HG03575 (cell line): ENCODE measurements around the gene STK11.

Experiments
- ATAC-seq: cut with Tn5 transposase; IDR thresholded peaks from one replicate; pipeline ENCODE4 v1.9.1; 2021; ENCODE audit not compliant: unreplicated experiment, insufficient number of reproducible peaks, low FRiP score; ENCODE audit errors: extremely low read depth

STK11 gene

DNA sequence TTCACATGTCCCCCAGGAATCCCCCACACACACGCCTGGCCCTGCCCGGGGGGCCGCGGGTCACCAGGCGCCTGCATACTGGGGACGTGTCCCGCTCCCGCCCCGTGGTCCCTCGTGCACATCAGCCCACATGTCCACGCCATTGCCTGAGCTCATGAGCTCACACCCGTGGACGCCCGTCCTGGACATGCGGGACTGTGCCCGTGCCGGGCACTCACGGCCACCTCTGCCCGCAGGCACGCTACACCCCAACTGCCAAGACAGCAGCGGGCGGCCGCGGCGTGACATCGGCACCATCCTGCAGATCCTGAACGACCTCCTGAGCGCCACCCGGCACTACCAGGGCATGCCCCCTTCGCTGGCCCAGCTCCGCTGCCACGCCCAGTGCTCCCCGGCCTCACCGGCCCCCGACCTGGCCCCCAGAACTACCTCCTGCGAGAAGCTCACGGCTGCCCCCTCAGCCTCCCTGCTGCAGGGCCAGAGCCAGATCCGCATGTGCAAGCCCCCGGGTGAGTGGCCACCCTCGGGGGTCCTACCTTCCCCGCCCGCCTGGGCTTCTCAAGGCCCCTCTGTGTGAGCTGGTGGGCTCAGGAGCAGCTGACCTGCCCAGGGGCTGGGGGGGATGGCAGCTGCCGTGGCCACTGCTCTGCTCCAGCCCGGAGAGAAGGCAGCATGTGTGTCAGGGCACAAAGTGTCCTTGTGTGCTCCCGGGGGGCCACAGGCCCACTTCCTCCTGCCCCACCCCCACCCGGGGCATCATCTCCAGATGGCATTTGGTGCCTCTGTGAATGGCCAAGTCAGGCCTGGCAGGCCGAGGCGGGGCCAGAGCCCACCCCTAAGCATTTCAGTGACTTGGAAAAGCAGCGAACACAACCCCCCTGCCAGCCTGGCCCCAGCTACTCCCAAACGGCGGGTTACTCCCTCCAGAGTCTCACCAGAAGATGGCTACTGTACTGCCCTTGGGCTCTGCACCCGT lies 49.9 kb downstream of the STK11 start:
- ATAC-seq = no peak

GRCh38 chr19:1256646-1257474 lies 51.3 kb downstream of the STK11 start:
- no peak for ATAC-seq

DNA sequence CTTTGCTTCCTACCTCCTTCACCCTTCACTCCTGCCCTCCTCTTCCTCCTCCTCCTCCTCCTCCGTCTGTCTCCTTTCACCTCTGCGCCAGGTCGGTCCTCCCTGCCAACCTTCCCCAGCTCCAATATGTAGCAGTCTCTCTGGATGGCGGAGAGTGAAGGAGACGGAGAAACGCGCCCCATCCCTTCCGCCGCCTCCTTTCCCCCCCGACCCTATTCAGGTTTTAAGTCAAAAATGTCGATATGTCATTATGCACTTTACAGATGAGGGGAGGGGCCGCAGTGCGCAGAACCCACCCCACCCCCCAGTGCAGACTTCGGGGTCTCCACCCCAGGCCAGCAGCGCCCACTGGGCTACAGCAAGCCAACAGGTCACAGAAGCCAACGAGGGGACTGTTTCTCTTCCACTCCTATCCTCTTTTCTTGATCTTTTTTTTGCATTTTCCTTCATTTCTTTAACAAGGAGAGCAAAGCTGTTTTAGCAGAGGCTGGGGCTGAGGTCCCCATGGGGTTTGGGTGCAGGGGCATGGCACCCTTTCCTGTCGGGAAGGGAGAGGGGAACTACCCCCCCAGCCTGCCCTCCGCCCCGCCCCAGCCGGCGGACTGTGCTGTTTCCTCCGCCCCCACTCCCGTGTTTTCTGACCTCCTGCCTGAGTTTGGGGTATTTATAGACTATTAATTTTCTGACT lies 52.0 kb downstream of the STK11 start:
- ATAC-seq = no peak

DNA sequence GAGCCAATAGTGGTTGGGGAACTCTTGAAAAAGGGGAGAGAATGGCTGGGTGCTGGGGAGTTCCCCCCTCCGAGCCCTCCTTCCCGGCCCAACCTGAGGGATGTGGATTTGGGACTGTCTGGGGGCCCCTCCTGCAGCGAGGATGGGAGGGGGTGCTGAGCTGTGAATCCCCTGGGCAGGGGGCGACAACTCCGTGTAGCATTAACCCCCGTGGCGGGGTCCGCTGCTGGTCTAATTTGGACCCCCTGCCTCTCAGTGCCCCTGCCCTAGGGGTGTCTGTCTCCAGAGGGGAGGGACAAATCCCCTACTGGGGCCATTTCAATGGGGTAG lies 52.5 kb downstream of the STK11 start:
- no peak for ATAC-seq

- no peak for ATAC-seq
These were observed 53.2 kb downstream of the STK11 start for GRCh38 chr19:1258707-1259205.

- no peak for ATAC-seq
These were observed 53.8 kb downstream of the STK11 start for GRCh38 chr19:1259206-1259875.

- ATAC-seq = no peak
These were observed 54.5 kb downstream of the STK11 start for GRCh38 chr19:1259876-1260748.

DNA sequence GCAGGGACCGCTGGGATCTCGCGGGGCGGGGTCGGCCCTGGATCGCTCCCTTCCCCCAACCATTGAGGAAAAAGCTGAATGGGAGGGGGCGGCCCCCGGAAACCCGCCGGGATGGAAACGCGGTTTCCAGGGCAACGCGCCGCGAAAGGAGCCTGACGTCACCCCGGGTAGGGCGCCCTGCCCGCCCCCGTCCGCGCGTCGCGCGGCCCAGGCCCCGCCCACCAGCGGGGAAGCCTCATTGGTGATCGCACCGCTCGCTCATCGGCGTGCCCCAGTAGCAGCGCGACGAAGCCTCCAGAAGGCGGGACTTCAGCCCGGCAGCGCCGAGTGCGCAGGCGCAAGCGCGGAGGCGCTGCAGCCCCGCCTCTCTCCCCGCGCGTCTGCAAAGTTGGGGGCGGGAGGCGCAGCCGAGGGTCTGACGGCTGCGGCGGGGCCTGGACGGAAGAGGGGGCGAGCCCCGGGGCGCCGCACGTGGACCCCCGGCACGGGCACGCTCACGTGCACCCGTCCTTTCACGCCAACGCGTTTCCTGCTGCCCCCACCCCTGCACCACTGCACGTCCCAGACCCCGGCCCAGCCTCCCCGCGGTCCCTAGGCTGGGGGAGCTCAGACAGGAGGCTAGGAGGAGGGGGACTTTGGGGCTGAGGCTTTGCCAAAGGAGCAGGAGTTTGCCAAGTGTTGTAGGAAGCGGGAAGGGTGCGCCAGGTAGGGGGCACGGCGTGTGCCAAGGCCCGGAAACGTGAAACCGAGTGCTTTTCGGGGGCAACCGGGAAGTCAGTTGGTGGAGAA lies 55.4 kb downstream of the STK11 start:
- ATAC-seq = no peak

GRCh38 chr19:1261538-1261797 lies 55.9 kb downstream of the STK11 start:
- ATAC-seq = no peak

DNA sequence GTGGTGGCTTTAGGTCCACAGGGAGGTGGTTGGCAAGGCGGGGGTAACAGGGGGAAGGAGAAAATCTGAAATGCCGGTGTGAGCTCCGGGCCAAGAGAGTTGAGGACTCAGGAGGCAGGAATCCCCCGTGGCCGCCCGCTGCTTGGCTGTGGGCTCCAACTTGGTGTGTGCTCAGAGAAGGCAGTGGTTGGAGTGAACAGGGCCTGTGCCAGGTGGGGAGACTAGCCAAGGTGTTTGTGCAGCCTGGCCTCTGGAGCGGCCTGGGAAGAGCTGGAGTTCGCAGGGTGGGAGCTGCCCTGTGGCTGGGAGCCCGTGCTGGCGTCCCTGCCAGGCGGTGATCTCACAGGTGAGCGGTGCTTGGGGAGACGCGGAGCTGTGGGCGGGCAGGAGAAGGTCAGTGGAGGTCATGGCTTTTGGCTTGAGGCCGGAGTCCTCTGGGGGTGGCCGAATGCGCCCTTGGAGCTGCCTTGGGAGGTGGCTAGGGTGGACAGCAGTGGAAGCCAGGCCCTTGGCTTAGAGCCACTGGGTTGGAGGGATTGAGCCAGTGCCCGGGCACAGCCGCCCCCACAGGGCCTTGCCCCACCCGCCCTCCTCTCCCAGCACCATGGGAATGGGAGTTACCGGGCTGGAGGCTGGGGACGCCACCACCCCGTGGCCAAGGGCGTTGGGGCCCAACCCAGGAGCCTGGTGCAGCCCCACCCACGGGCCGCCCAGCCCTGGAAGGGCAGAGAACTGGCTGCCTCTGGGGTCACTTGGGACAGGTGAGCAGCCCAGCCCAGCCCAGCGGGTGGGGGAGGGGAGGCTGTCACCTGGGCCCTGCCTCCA lies 56.4 kb downstream of the STK11 start:
- no peak for ATAC-seq

GRCh38 chr19:1262623-1263123 lies 57.1 kb downstream of the STK11 start:
- ATAC-seq = no peak

DNA sequence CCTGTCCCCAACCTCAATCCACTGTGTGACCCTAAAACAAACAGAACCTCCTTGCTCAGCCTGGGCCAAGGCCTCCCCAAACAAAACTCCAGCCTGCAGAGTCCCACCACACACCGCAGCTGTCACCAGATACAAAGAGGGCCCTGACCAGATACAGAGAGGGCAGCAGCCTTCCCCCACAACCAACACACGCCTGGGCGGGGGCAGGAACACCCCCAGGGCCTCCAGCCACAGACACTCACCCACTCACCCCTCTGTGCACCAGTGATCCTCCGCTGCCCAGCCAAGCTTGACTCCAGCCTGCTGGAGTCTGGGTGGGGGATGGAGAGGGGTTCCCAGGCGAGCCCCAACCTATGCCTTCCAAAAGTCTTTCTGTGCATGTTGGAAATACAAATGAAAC lies 57.6 kb downstream of the STK11 start:
- no peak for ATAC-seq

DNA sequence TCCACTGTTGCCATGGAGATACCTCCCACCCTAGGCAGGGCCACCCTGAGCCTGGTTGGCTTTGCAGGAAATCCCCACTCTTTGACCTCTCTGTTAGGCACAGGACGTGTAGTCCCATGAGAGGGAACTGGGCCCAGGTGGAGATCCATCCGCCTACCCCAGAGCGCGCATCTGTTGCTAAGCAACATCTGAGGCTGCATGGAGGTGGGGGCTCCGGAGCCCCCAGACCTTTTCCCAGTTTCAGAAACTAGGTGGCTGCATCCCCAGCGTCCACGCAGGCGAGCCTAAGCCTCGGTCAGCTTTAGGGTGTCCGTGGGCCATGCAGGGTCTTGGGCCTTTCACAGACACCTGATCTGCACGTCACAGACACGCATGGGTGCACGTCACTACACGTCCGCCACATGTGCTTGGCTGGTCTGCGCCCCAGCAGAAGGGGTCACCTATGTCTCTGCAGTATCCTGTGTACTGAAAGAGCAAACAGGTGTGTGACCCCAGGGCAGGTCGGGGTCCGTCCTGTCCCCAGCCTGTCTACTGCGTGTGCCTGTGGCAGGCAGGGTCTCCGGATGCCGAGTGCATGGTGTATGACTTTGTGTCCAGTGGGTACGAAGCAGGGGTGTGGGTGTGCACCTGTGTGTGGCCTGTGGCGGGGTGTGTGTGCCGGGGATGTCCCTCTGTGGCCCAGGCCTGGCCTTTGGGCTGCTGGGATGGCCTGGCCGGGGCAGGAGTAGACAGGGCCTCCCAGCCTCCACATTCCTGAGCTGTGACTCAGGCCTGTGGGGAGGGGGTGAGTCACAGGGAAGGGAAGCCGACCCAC lies 59.4 kb downstream of the STK11 start:
- no peak for ATAC-seq

DNA sequence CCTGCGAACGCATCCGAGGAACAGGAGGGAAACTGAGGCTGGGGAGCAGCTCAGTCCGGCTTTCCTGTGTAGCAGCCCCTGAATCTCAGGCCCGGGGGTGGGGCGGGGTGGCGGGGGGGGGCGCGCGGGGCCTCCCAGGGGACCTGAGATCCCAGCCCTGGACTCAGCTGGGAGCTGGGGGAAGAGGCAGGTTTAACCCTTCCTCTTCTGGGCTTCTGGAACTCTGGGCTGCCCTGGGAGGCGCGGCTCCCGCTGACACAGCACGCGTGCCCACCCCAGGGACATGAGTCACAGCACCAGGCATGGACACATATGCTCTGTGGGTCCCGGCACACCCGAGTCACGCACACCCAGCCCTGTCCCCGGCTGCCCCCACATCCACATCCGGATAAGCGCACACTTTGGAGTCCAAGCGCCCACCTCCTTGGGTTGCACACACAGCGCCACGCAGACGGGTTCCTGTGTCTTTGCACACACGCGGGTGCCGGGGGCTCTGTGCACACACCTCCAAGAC lies 60.1 kb downstream of the STK11 start:
- ATAC-seq = no peak

- no peak for ATAC-seq
These were observed 60.7 kb downstream of the STK11 start for GRCh38 chr19:1266129-1266915.
